ENCODE measurements around the gene FAM135A. TPM values are rescaled to one million over a fixed set of nuclear protein-coding genes. Genes with fewer than 3 reads are reported as not detected.
"Not testable (repeated sequence)": the region's sequence is repeated elsewhere in the genome, so short reads cannot be mapped to it uniquely, and the experiment has no call there.

FAM135A gene
- total and polyA plus RNA-seq, 2 experiments from 2014 or later, result 35.2 to 68.7 TPM

DNA sequence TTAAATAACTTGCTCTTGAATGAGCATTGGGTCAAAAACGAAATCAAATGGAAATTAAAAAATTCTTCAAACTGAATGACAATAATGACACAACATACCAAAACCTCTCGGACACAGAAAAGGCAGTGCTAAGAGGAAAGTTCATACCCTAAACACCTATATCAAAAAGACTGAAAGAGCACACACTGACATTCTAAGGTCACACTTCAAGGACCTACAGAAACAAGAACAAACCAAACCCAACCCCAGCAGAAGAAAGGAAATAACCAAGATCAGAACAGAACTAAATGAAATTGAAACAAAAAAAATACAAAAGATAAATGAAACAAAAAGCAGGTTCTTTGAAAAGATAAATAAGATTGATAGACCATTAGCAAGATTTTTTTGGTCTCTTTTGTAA is 194.1 kb downstream of the FAM135A start:
- H3K36me3 Mint-ChIP-seq (ENCODE audit: low read depth), result peaks cover 15% of the 10 kb centered on the region
- H3K4me3 Mint-ChIP-seq; H3K4me1 ChIP-seq (ENCODE audit: insufficient read depth); ATAC-seq; H3K4me2 ChIP-seq; H3K9me2 ChIP-seq (ENCODE audit: insufficient read depth); H4K20me1 ChIP-seq (replicated peaks; ENCODE audit: insufficient read depth); H3F3A ChIP-seq (replicated peaks; ENCODE audit: low read depth); H2AFZ ChIP-seq; H3K79me2 ChIP-seq (replicated peaks; ENCODE audit: insufficient read depth); H3K4me1 Mint-ChIP-seq; H3K4me3 ChIP-seq; H3K27ac Mint-ChIP-seq; H3K27me3 Mint-ChIP-seq (ENCODE audit: insufficient read depth, low read depth, poor library complexity); H3K27me3 ChIP-seq (ENCODE audit: insufficient read depth); H3K27ac ChIP-seq (ENCODE audit: low read depth); H3K36me3 ChIP-seq (ENCODE audit: insufficient read depth); DNase-seq (ENCODE audit: low spot score): not testable (repeated sequence)
- H3K9me3 Mint-ChIP-seq, result peaks cover 19% of the 10 kb centered on the region

DNA sequence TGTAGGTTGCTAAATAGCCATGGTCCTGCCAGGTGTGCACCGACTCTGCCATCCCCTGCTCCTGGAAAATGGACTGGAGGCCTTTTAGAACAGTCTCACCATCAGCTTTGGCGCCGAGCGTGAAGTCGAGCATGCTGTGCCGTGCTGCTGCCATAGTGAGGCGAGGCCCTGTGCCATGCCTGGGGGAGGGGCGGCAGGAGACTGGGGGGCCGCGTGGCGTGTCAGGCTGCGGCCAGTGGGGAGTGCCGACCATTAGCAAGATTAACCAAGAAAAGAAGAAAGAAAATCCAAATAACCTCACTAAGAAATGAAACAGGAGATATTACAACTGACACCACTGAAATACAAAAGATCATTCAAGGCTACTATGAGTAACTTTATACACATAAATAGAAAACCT is 195.9 kb downstream of the FAM135A start:
- H3K27me3 ChIP-seq (ENCODE audit: insufficient read depth); H3K9me2 ChIP-seq (ENCODE audit: insufficient read depth); ATAC-seq; H3K36me3 ChIP-seq (ENCODE audit: insufficient read depth); H3K79me2 ChIP-seq (replicated peaks; ENCODE audit: insufficient read depth); H3K4me3 Mint-ChIP-seq; H3K4me3 ChIP-seq; H3K4me2 ChIP-seq; H3K9me3 Mint-ChIP-seq; H3K4me1 Mint-ChIP-seq; H3K4me1 ChIP-seq (ENCODE audit: insufficient read depth); H3K27ac ChIP-seq (ENCODE audit: low read depth); H4K20me1 ChIP-seq (replicated peaks; ENCODE audit: insufficient read depth); H3F3A ChIP-seq (replicated peaks; ENCODE audit: low read depth); H3K27ac Mint-ChIP-seq; H2AFZ ChIP-seq; DNase-seq (ENCODE audit: low spot score); H3K27me3 Mint-ChIP-seq (ENCODE audit: insufficient read depth, low read depth, poor library complexity); H3K36me3 Mint-ChIP-seq (ENCODE audit: low read depth): not testable (repeated sequence)

Small RNAs within 50 kb of the gene (small RNA-seq; reads per million reads assigned to genes)
- not detected for gene RNU7-48P (ENCODE audit: low replicate concordance)

Other genes with a start within 250 kb of the FAM135A start
- 14.1 and 20.3 TPM in 2 replicates for gene COL9A1, start 110.4 kb upstream of the FAM135A start, total RNA-seq (2014; rRNA removed; shearing (Covaris generic))
- 13.8 and 16.0 TPM in 2 replicates for gene COL9A1, start 110.4 kb upstream of the FAM135A start, polyA plus RNA-seq (2016; fragmentation: Nextera tagmentation; extraction: Ambion mirVana)
- 12.2 and 15.2 TPM in 2 replicates for gene SDHAF4, start 153.4 kb downstream of the FAM135A start, total RNA-seq (2014; rRNA removed; shearing (Covaris generic))
- 29.7 and 30.4 TPM in 2 replicates for gene SDHAF4, start 153.4 kb downstream of the FAM135A start, polyA plus RNA-seq (2016; fragmentation: Nextera tagmentation; extraction: Ambion mirVana)